HG03342 (cell line): Measurements from ENCODE around the gene TENT5C.

Source experiments
- ATAC-seq: cut with Tn5 transposase; IDR thresholded peaks from one replicate; pipeline ENCODE4 v1.9.1; 2021; ENCODE audit warnings: mild to moderate bottlenecking, moderate library complexity; ENCODE audit not compliant: unreplicated experiment

TENT5C gene

DNA sequence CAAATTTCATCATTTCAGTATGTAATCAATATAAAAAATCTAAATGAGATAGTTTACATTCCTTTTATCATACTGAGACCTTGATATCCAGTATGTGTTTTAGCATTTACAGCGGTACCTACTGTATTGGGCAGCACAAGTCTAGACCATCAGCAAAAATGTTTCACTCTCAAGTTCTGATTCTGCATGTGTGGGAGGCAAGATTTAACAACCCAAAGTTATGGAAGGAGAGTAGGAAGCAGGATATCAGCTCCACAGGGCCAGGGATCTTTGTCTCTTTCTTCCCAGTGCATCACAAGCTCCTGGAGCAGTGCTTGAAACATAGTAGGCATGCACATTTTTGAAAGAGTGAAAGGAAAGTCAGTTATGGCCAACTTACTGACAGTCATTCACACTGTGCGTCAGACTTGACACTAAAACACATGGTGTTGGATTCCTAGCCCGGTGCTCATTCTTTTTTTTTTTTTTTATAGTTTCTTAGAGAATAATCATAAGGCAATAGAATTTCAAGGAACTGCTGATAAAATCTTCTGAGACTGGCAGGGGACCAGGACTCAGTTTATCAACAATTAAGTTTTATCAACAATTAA lies 6.1 kb downstream of the TENT5C start:
- no peak for ATAC-seq

DNA sequence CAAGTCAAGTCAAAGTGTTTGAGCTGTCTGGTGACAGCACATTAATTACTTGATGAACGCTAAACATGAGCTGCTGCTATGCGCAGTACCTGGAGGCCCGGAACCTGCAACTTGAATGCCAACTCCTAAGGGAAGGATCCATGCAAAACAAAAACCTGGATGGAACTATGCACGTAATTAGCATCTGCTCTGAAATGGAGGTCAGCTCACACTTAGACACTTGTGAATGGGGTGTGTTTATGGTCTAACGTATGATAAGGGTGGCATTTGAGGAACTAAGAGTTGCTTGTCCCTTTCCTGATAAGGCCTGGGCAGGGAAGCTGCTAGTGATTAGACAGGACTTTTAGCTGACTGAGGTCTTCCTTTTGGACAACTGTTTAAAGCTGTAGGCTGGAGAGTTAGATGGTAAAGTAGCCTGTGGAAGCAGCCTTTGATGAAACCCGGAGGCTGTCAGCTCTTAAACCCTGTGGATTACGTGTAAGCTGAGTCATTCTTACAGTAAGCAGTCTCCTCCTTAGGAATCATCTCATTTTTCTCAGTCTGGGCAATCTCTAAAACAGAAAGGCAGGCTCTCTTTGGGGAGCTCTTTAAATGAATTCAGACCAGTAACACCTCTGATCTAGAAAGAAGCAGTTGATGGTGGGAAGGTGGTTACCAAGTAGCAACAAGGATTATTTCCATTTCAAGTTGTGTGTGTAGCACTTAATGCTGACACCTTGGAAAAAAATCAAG lies 6.8 kb downstream of the TENT5C start:
- ATAC-seq, result no peak

DNA sequence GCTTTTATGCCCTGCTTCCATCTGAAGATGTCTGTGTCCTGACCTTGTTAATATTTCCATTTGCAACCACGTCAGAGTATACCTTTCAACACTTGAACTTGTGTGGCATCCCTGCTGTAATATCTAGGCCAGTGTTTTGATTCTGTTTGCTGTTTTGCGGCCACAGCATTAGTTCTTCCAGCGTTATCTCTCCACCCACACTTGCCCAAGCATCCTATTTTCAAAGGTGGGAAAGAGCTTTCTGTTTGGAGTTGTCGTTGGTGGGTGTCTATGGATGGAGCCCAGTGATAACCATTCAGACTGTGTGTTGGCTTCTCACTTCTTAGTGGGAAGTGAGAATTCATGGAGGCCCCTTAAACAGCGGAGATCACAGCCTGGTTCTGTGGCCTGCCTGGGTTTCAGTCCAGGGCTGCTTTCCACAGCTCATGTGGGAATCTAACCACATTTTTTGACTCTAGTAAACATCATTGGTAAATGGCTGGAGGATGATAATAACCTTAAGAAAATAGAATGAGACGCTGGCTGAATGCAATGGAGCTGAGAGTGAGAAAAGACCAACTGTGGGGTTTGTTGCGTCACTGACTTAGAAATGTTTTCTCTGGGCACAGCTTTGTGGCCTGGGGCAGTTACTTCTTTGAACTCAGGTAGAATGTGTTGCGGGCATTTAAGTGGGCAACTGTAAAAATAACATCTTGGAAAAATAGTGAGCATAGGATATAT lies 7.6 kb downstream of the TENT5C start:
- ATAC-seq, result no peak

DNA sequence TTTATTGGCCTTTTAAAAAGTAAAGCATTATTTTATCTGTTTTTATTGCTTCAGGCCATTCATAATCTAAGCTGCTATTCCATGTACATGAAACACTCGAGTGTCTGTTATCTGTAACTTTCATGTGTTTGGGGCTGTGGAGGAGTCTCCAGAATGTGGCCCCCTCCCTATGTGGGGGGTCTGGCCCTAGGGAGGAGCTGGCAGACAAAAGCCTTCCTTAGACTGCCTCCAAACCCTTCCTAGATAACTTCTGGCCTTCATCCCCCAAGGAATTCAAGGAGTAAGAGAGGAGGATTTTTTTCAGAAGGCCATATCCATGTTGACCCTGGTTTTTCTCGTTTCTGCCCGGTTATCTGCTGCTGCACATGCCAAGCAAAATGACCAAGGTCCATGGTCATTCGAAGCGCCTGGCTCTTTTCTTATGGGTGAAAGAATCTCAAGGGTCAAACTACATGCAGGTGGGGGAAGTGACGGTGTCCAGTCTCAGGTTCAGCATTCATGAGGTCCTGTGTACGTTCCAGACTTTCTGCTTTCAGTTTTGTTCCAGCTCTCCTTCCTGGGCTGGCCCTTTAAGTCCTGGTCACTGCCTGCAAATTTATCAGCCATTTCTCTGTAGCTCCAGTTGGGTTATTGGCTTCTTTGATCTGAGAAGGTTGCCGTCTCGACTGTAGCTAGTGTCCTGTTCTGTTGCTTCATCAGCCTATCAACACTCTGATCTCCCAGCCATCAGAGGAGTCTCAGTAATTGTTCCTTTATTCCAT lies 8.3 kb downstream of the TENT5C start:
- ATAC-seq, result no peak

DNA sequence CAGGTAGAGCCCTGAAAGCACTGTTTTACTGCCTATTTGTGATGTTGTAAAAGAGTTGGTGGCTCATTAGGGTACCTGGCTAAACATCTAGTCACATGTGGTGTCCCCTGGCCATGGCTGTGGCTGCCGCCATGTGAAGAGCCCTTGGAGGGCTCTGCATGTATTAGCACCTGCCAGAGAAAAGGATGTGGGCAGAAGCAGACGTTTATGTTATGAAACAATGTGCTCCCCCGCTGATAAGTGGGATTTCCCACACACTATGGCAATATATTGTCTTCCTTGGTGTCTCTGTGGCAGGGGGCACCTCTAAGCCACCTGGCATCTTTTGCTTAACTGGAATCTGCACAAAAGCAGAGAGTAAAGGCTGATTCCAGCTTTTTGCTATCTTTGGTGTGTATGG lies 9.6 kb downstream of the TENT5C start:
- no peak for ATAC-seq

DNA sequence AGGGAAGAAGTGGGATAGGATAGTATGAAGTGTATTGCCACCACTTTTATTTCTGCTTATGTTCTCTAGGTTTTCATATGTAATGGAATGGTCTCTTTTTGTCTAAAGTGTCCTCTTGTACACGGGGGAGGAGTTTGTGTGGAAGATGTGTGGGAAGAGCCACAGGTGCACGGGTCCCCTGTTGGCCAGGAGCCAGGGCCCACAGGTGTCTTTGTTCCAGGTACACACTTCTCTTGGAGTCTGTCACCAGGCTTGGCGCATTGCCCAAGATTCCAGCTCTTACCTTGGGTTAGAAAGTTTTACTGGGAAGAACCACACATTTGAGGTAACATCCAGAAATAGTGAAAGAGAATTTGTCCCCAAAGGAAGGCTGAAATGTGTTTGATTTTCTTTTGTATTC lies 10.5 kb downstream of the TENT5C start:
- no peak for ATAC-seq

DNA sequence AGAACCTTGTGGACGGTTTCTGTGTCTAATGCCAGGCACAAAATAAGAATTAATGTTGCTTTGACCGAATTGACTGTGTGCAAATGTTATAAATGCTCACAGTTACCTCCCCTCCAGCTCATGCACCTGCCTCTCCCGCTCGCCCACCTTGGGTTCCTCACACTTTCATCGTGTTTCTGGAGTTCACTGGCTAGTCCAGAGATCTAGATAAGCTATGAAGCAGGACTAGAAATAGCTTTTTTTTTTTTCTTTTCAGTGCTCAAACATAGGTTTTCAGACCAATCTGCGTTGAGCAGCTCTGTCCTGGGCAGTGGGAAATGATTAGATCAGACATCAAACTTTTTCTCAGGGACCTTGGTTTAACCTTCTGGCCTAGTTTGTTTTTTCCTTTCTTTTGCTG lies 11.1 kb downstream of the TENT5C start:
- no peak for ATAC-seq

DNA sequence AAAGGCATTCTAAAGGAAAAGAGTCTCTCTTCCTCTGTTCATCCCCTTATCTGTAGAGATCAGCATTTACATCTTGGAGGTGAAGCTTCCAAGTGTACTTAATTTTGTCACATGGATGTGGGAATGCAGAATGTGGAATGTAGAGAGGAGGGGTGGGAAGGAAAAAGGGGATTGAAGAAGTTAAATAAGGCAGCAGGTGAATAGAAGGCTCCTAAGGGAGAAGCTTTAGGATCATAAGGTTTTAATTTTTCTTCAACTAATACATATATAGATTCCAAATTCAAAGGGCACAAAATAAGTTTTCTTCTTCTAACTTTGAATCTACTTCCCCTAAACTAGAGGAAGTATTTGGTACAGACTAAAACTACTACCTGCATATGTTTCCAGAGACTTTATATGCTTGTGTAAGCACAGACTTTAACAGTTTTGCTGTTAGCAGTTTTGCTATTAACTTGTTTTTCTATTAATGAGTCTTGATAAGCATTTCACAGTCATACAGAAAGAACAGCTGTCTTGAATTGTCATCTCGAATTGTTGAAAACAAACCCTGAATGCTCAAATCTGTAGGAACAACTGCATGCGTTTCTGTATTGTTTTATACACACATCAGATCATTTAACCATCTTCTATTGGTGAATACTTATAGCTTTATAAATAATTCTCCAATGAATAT lies 12.7 kb downstream of the TENT5C start:
- ATAC-seq, result no peak

DNA sequence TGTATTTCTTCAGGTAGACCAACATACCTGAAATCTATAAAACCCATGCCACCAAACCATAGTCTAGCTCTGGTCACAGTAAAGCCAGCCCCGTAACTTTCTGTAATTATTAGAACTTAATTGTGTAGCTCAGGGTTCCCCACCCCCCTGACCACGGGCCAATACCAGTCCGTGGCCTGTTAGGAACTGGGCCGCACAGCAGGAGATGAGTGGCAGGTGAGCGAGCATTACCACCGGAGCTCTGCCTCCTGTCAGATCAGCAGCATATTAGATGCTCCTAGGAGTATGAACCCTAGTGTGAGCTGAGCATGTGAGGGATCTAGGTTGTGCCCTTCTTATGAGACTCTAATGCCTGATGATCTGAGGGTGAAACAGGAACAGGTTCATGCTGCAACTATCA lies 14.6 kb downstream of the TENT5C start:
- ATAC-seq, result no peak

DNA sequence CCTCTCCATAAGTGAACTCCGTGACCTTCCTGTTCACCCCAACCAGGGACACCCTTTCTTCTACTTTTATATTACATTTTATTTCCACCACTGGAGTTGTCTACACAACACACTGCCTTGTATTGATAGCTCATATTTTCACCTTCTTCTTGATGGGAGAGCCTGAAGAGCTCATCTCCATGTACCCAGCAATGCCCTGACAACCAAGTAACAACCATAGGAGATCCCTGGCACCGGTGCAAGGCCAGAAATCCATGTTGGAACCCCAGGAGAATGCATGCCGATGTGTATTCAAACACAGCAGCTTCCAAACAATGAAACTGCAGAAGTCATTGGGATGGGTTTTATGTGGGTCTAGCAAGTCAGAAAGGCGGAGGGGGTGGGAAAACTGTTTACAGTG lies 15.5 kb downstream of the TENT5C start:
- no peak for ATAC-seq

DNA sequence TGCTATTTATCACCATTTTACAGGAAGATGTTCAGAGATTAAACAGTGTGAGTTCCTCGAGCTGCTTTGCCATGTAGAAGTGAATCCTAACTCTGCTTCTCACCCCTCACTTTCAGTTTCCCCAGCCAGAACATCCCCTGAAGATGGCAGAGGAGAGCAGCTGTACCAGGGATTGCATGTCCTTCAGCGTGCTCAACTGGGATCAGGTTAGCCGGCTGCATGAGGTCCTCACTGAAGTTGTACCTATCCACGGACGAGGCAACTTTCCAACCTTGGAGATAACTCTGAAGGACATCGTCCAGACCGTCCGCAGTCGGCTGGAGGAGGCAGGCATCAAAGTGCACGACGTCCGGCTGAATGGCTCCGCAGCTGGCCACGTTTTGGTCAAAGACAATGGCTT lies 16.9 kb downstream of the TENT5C start:
- no peak for ATAC-seq

DNA sequence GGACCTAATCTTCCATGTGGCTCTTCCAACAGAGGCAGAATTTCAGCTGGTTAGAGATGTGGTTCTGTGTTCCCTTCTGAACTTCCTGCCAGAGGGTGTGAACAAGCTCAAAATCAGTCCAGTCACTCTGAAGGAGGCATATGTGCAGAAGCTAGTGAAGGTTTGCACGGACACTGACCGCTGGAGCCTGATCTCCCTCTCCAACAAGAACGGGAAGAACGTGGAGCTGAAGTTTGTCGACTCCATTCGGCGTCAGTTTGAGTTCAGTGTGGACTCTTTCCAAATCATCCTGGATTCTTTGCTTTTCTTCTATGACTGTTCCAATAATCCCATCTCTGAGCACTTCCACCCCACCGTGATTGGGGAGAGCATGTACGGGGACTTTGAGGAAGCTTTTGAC lies 17.3 kb downstream of the TENT5C start:
- ATAC-seq, result no peak

DNA sequence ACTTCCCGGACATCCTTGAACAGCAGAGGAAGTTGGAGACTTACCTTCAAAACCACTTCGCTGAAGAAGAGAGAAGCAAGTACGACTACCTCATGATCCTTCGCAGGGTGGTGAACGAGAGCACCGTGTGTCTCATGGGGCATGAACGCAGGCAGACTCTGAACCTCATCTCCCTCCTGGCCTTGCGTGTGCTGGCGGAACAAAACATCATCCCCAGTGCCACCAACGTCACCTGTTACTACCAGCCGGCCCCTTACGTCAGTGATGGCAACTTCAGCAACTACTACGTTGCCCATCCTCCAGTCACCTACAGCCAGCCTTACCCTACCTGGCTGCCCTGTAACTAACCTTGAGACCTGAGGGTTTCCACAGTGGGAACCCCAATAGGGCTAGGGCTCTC lies 17.9 kb downstream of the TENT5C start:
- ATAC-seq, result no peak

DNA sequence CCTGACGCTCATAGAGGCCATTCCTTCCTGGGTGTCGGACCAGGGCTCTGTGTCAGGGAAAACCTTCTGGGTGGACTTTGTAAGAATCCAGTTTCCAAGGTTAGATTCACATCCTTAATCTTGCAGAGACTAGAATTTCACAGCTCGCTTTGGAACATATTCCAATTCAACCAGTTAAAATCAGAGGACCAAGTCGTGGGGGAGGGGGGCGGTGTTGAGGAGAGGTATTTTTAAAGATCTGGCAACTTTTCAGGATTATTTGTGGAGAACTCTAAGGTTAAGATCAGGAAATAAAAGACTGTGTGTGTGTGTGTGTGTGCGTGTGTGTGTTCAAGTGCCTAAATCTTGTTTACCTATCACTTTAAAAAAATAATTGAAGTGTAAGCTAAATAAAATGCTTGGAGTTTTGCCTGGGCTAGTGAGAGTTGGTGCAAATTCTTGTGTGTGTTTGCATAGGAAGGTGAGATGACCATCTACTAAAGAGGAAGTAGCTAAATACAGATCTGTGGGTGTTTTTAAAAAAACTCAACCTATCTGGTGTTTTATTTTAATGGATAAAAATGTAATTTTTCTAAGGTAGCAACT lies 21.8 kb downstream of the TENT5C start:
- ATAC-seq, result no peak

DNA sequence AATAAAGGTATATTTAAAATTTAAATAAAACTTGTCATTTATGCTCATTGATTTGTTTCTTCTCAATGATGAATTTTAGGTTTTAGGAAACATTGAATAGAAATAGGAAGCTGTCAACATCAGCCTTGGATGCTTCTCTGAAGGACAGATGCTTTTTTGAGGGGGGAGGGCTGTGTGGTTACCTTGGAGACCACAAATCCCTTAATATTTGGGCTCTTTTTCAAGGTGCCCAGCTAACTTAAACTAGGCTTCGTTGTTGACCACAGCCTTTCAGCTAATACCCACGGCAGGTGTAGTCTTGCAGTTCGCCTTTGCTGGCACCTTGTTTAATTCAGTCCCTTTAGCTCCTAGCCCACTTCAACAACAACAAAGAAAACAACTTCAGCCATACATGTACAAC lies 22.5 kb downstream of the TENT5C start:
- no peak for ATAC-seq

DNA sequence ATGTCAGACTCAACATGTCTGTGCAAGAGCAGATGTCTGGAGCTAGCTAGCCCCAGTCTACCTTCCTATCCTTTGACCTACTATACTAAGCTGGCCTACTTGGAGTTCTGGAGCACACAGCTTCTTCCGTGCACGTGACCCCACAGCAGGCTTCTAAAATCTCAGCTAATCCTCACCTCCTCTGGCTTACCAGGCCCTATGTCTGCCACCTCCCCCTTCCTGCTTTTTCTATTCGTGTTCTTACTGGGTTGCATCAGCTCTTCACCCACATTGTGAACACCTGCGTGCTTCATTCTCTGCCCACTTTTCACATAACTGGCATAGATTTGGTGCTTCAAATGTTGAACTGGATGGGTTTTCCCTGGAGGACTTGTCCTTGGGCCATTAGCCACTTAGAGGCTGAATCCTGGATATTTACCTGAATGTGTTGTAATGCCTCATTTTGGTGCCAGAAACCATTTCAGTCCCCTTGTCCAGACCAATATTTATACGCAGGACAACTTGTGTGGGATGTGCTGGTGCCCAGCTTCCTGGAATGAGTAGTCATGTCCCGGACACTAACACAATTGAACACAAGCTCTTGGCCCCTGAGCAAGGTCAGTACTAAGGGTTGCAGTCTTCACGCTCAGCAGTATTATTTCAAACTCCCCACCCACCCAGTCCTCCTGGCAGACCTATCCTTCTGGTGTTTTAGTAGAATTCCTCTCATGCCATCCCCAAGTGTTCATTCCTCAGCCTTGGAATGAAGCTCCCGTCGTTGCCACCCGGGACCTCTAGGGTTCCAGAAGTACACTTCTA lies 24.0 kb downstream of the TENT5C start:
- no peak for ATAC-seq

DNA sequence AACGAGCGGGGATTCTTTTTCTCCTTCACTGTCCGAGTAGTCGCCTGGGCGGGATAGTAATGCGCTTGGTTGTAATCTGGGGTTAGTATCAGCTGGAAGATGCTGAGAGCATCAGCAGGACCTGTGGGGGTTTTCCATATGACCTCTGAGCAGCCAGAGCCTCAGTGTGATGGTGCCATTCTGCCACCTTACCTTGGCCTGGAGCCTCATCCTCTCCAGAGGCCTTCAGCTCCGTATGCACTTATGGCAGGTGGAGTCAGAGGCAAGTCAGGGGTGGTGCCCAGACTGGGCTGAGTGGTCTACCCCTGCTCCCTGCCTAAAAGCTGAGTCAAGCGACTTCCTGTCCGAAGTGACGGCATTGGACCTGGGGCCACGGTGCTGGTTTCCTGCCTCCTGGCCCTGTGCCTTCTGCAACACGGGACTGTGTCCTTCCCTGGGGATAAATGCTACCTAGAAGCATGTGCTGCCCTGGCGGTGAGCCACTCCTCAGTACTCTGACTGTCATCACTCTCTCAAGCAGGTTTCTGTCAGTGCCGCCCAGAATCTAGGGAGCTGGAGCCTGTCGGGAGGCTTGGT lies 24.7 kb downstream of the TENT5C start:
- no peak for ATAC-seq

DNA sequence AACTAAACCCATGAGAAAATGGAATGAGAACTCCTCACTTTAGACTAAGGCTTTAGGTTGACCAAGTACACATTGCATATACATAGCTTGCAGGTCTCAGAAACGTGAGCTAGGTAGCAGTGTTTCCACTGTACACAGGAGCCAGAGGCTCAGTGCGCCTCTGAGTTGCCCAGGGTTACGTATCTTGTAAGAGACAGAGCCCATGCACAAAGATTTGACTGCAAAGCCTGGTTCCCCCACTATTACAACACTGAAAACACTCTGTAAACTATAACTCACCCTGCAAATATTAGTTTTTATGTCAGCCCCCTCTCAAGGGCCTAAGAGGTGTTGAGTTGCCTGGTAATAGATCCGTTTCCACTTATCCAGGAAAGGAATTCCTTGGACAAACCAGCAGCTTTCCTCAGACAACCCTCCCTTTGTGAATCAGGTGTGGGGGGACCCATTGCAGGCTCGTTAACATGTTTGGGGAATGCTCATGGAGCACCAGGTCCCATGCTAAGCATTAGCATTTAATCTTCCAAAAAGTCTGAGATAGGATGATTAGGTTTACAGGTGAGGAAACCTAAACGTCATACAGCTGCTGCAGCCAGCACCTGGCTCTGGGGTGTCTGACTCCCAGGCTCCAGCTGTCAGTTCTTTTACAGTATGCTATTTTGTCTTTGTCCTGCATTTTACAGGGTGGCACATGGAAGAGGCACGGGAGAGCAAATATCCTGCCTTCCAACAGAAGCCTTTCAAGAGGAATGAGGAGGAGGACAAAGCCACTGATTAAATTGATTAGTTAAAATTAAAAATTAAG lies 25.7 kb downstream of the TENT5C start:
- ATAC-seq, result no peak
